HT1080 (cell line): ENCODE results near the gene B3GLCT. TPM values are rescaled to one million over a fixed set of nuclear protein-coding genes. Genes with fewer than 3 reads are reported as not detected.
"Not testable (repeated sequence)": the region's sequence is repeated elsewhere in the genome, so short reads cannot be mapped to it uniquely, and the experiment has no call there.

ENCODE experiments used
- DNase-seq: peaks from one replicate; pipeline ENCODE4 v3.0.0-alpha.2; 2015; ENCODE audit warnings: low read depth
- total RNA-seq: library from RNA; depleted of rRNA; stranded (reverse); fragments of >200 nt; shearing (Covaris generic); gene quantifications from 2 replicates; pipeline ENCODE4 v1.2.3, GENCODE V29; 2014; rRNA removed

The B3GLCT gene
- total RNA-seq, 1 experiment from 2014 or later: 15.8 TPM

- not testable (repeated sequence) for DNase-seq
Observed at GRCh38 chr13:31339616-31340015, 139.8 kb downstream of the B3GLCT start.

GRCh38 chr13:31340848-31341247 lies 141.1 kb downstream of the B3GLCT start:
- DNase-seq: not testable (repeated sequence)

GRCh38 chr13:31346891-31347290 lies 147.1 kb downstream of the B3GLCT start:
- DNase-seq: no peak

DNA sequence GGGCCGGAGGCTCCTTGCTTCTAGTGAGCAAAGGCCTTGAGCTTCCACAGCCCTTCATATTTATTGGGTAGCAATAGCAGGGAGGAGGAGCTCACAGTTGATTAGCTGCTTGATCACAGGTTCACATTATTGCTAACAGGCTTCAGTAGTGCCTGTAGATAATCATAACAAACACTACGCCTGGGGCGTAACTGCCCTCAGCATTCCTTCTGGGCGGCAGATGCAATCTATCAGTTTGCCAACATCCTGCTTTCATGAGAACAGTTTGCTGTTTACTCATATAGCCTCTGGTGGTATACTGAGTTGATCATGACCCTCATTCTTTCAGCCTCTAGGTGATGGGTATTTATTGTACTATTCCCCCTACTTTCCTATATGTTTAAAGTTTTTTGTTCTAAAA lies 149.4 kb downstream of the B3GLCT start:
- no peak for DNase-seq

GRCh38 chr13:31350560-31350959 lies 150.8 kb downstream of the B3GLCT start:
- DNase-seq: no peak

- DNase-seq: no peak
Observed at GRCh38 chr13:31351376-31351775, 151.6 kb downstream of the B3GLCT start.

GRCh38 chr13:31352467-31352866 lies 152.7 kb downstream of the B3GLCT start:
- DNase-seq: no peak

DNA sequence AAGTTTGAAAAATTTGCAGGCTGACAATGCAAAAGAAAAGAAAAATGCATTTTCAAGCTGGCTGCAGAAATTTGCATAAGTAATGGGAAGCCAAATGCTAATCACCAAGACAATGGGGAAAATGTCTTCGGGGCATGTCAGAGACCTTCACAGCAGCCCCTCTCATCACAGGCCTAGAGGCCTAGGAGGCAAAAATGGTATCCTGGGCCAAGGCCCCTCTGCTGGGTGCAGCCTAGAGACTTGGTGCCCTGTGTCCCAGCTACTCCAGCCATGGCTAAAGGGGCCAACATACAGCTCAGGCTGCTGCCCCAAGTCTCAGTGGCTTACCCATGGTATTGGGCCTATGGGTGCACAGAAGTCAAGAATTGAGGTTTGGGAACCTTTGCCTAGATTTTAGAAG lies 155.2 kb downstream of the B3GLCT start:
- DNase-seq: no peak

DNA sequence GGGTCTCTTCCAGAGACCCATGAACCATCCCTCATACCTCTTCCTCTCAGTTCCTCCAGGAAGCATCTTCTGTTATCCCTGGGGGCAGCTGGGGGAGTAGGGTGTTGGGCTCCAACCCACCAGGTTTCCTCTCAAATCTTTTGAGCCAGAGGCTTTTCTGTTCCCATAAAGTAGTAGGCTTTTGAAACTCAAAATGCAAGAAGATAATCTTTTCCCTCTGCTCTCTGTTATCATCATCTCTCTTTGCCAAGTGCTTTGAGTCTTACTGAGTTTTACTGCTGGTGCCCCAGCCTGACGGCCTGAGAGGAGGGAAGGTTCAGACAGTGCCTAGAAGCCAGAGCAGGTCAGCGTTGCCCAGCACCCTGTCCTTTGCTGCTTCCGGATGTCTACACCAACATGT lies 157.2 kb downstream of the B3GLCT start:
- no peak for DNase-seq

GRCh38 chr13:31357581-31357980 lies 157.8 kb downstream of the B3GLCT start:
- DNase-seq: no peak

DNA sequence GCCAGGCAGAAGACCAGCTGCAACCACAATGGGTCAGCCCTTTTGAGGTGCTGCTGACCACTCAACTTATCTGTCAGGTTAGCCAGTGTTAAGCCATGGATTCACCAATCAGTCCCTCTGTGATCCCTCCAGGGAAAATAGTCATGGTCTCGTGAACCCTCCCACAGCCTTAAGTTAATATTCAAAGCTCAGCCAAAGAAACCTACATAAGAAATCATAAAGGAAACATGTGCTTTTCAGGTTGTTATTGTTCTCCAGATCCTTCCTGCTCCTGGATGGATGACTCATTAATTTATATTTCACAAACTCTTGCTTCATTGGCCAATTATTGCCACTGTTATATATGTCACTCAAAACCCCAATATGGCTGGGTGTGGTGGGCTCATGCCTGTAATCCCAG lies 161.9 kb downstream of the B3GLCT start:
- DNase-seq: peak; percentile 32

DNA sequence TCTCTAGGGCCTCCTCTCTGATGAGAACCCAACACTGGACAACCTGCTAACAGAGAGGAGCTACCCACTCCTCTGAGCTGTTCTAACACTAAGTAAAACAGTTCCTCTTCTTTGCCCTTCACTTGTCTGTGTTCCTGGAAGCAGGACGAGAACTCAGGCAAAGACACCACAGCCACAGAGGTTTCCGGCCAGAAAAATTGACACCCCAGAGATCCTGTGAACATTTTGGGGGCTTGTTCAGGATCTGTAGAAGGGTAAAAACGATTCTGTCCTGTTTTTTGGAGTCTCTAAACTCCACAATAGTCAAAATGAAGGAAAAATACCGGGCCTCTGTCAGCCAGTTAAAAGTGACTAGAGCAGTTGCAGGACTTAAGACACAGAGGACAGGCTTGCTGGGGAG lies 165.9 kb downstream of the B3GLCT start:
- DNase-seq: no peak

- no peak for DNase-seq
Observed at GRCh38 chr13:31367410-31367809, 167.6 kb downstream of the B3GLCT start.

DNA sequence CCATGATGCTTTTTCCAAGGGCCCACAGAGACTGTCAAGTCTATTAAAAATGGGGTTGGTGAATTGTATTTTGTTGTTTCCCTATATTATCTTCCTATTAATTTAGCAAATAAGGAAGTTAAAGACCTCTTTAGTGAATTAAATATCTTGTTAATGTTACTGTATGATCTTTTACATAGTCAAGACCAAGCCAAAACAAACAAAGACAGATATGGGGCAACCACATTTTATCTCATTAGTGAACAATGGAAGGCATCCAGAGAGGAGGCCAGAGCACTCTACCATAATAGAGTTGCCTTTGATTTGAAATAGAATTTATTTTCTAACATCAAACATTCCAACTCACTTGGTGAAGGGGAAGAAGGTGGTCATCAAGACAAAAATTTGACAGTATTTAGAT lies 169.4 kb downstream of the B3GLCT start:
- DNase-seq: no peak

GRCh38 chr13:31372454-31372853 lies 172.7 kb downstream of the B3GLCT start:
- no peak for DNase-seq

DNA sequence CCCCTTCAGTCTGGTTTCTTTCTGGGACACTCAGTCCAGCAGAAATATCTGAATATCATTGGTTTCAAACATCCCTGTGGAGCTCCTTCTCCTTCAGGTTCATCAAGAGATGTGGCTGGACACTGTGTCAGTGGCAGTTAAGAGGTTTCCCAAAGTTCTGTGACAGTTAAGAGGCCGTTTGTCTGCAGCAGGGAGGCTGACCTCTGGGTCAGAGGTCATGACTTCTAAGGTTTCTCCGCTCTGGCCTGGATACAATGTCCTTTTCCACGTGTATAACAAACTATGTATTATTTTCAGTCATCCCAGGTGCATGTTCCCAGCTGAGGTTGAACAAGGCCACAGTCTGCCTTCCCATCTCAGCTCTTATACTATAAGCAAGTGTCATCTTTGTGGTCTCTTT lies 174.9 kb downstream of the B3GLCT start:
- no peak for DNase-seq

- DNase-seq: no peak
Observed at GRCh38 chr13:31377946-31378345, 178.2 kb downstream of the B3GLCT start.

GRCh38 chr13:31380715-31381114 lies 180.9 kb downstream of the B3GLCT start:
- DNase-seq: no peak

Other genes starting within 250 kb of the B3GLCT start
- 95.6 and 127 TPM in 2 replicates for gene HSPH1, start 38.1 kb upstream of the B3GLCT start, total RNA-seq